Fibroblast of villous mesenchyme (primary cell): ENCODE data around the gene LAT. TPM values are rescaled to one million over a fixed set of nuclear protein-coding genes. Genes with fewer than 3 reads are reported as not detected.

Experiments used
- DNase-seq: peaks from one replicate; pipeline ENCODE4 v3.0.0-alpha.2; 2010; ENCODE audit warnings: low read depth
- H3K4me3 ChIP-seq: 2 replicates; pipeline ENCODE4 v1.5.1; 2011; ENCODE audit warnings: low read depth, mild to moderate bottlenecking, low read length
- CTCF ChIP-seq: IDR thresholded peaks from 2 replicates; pipeline ENCODE4 v1.5.1; 2012; ENCODE audit warnings: low read depth, mild to moderate bottlenecking, low read length; ENCODE audit not compliant: insufficient read depth
- total RNA-seq: library from RNA; depleted of rRNA; stranded (reverse); fragments of >200 nt; gene quantifications from 2 replicates; pipeline ENCODE4 v1.2.3, GENCODE V29; 2012

LAT gene
- total RNA-seq, 1 donor, result 0.43 TPM

- no peak for TF ChIP-seq CTCF
- no peak overlapping the region for H3K4me3 ChIP-seq
- DNase-seq, result peak; percentile 39
Measured at GRCh38 chr16:29007730-29008593, 23.1 kb downstream of the LAT start.

- no peak overlapping the region for H3K4me3 ChIP-seq
- no peak for TF ChIP-seq CTCF
- DNase-seq, result no peak
Measured at GRCh38 chr16:29009050-29009837, 24.4 kb downstream of the LAT start.

DNA sequence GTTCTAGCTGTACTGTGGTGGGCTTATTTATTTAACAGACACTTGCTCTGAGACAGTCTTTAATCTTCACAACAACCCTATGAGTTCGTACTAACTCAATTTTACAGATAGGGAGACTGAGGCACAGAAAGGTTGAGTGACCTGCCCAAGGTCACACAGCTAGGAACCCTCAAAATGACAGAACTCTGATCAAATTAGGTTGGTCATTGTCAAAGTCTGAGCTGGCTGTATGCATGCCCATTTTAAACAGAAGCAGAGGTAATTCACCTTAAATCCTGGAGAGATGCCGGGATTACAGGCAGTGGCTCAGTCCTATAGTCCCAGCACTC lies 24.9 kb downstream of the LAT start:
- no peak for DNase-seq
- no peak overlapping the region for H3K4me3 ChIP-seq
- no peak for TF ChIP-seq CTCF

GRCh38 chr16:29011112-29011511 lies 26.3 kb downstream of the LAT start:
- DNase-seq, result no peak
- no peak overlapping the region for H3K4me3 ChIP-seq
- TF ChIP-seq CTCF, result no peak

DNA sequence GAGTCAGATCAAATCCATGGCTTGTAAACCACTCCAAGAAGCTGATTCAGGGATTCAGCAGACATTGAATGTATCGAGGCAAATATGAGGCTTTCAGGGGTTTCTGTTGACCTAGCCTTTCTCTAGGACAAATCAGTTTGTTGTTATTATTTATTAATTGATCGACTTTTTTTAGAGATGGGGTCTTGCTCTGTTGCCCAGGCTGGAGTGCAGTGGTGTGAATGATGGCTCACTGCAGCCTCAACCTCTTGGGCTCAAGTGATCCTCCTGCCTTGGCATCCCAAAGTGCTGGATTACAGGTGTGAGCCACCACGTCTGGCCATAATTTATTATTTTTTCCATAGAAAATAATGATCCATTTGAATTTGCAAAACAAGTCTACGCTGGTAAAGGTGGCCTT lies 27.0 kb downstream of the LAT start:
- no peak overlapping the region for H3K4me3 ChIP-seq
- TF ChIP-seq CTCF, result no peak

DNA sequence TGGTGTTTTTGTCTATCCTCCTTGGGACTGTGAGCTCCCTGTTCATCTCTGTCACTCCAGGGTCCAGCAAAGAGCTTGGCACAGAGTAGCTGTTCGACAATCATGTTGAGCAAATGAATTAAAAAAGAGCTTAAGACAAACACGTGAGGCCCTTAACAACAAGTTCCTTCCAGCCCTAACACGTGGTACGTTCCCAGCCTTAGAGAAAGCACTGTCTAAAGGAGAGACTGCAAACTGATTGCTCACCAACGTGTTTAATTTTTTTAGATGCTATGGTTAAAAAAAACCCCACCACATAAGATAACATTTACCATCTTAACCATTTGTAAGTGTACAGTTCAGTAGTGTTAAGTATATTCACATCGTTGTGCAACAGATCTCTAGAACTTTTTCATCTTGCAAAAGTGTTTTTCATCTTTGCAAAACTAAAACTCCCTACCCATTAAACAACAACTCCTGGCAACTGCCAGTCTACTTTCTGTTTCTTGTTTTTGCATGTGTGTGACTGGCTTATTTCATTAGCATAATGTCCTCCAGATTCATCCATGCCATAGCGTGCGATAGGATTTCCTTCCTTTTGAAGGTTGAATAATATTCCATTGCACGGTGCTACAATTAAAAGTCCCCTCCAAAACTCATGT lies 28.2 kb downstream of the LAT start:
- DNase-seq, result no peak
- TF ChIP-seq CTCF, result no peak
- H3K4me3 ChIP-seq, result no peak overlapping the region

More for the DNA sequence above, 27.0 kb downstream of the LAT start:
- no peak for DNase-seq
